Measurements from ENCODE around the gene LATS1. TPM values are rescaled to one million over a fixed set of nuclear protein-coding genes. Genes with fewer than 3 reads are reported as not detected.

The LATS1 gene
- total RNA-seq: 19.6 and 23.7 TPM in 2 replicates

GRCh38 chr6:149717588-149718458, at the start of gene LATS1:
TSS of gene LATS1 (minus strand) at chr6:149718101. CDS start at chr6:149702126, 15,975 bp downstream.

GRCh38 chr6:149749594-149750135, 31.8 kb upstream of the LATS1 start, which contains the start of gene PCMT1:
TSS of gene PCMT1 (plus strand) at chr6:149749741. CDS start at chr6:149749902, 161 bp downstream.

GRCh38 chr6:149746147-149746946, 28.4 kb upstream of the LATS1 start, which contains the start of gene NUP43:
TSS of gene NUP43 (minus strand) at chr6:149746529. CDS start at chr6:149746495, 34 bp downstream.

GRCh38 chr6:149648148-149649145, 69.5 kb downstream of the LATS1 start, which contains the start of gene KATNA1:
TSS of gene KATNA1 (minus strand) at chr6:149648714. CDS start at chr6:149638547, 10,167 bp downstream.

Small RNAs within 50 kb of the gene (small RNA-seq; reads per million reads assigned to genes)
- gene RF00019: not detected

Other genes starting within 250 kb of the LATS1 start
- gene ZC3H12D, start 233.1 kb downstream of the LATS1 start, total RNA-seq: 0.39 and 0.43 TPM in 2 replicates
- 22.4 and 25.9 TPM in 2 replicates for gene PPIL4, start 172.1 kb downstream of the LATS1 start, total RNA-seq
- 23.0 and 27.1 TPM in 2 replicates for gene GINM1, start 151.7 kb downstream of the LATS1 start, total RNA-seq
- 15.1 and 16.5 TPM in 2 replicates for gene KATNA1, start 69.4 kb downstream of the LATS1 start, total RNA-seq
- gene NUP43, start 28.4 kb upstream of the LATS1 start, total RNA-seq: 20.0 and 39.4 TPM in 2 replicates
- gene PCMT1, start 31.6 kb upstream of the LATS1 start, total RNA-seq: 63.2 and 144 TPM in 2 replicates
- 84.8 and 110 TPM in 2 replicates for gene LRP11, start 146.3 kb upstream of the LATS1 start, total RNA-seq
- not detected in 2 replicates for gene RAET1E, start 180.0 kb upstream of the LATS1 start, total RNA-seq
- 0.43 and 0.79 TPM in 2 replicates for gene RAET1G, start 205.0 kb upstream of the LATS1 start, total RNA-seq
- gene ULBP2, start 223.9 kb upstream of the LATS1 start, total RNA-seq: 1.6 and 5.1 TPM in 2 replicates
- under 0.01 and 0.65 TPM in 2 replicates for gene ULBP1, start 245.8 kb upstream of the LATS1 start, total RNA-seq